IPS-20b (cell line): ENCODE data around the gene MAP3K8.

Experiments used
- H3K27ac ChIP-seq: one replicate; pipeline ENCODE4 v1.5.1; 2013; ENCODE audit warnings: low read length
- H3K27me3 ChIP-seq: 2 replicates; pipeline ENCODE4 v1.6.1; 2013; ENCODE audit warnings: mild to moderate bottlenecking, low read length, inconsistent platforms; ENCODE audit not compliant: insufficient read depth
- H3K36me3 ChIP-seq: 2 replicates; pipeline ENCODE4 v1.6.1; 2013; ENCODE audit warnings: low read depth, mild to moderate bottlenecking, inconsistent platforms, low read length, moderate library complexity; ENCODE audit not compliant: insufficient read depth
- H3K4me1 ChIP-seq: 2 replicates; pipeline ENCODE4 v1.6.1; 2013; ENCODE audit warnings: mild to moderate bottlenecking, control low read depth, inconsistent platforms, low read length, moderate library complexity; ENCODE audit not compliant: insufficient read depth
- H3K4me3 ChIP-seq: 2 replicates; pipeline ENCODE4 v1.5.1; 2013; ENCODE audit warnings: mild to moderate bottlenecking, low read length, inconsistent platforms
- H3K9ac ChIP-seq: 2 replicates; pipeline ENCODE4 v1.6.1; 2013; ENCODE audit warnings: low read depth, mild to moderate bottlenecking, inconsistent platforms, low read length, moderate library complexity
- H3K9me3 ChIP-seq: 2 replicates; pipeline ENCODE4 v1.6.1; 2013; ENCODE audit warnings: mild to moderate bottlenecking, low read depth, low read length, inconsistent platforms; ENCODE audit not compliant: insufficient read depth

MAP3K8 gene

DNA sequence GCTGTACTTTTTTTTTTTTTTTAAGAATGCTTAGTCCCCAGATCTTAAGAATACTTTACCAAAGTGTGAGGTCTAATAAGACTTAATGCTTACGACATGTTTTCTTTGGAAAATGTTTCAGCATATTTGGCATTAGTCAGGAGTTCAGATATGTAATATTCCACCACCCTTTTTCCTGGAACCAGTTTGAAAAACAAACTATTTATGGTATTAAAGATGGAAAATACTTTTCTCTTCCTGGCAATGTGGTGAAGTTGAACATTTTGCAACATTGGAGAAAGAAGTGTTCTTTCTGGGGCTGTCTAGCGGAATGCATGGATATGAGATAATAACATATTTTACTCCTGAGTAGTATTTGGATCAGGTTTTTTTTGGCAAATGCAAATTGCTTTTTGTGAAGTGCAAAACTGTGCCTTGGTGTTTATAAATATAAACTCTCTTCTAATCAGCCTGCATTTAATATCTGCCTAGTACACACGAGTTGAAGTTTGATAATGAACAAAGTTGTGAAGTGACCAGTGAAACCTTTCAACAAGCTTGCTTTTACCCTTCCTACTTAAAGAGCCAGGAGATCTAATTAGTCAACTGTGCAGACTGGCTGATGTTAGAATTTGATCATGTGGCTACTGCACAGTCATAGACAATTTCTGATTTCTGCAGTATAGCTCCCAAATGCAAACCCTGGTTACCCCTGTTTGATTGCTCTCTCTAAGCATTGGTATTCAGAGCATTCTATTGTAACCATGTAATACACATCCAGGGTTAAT lies 20.9 kb downstream of the MAP3K8 start:
- no peak overlapping the region for H3K27ac ChIP-seq
- H3K4me1 ChIP-seq: peaks cover 9% of the 10 kb centered on the region
- no peak overlapping the region for H3K4me3 ChIP-seq

DNA sequence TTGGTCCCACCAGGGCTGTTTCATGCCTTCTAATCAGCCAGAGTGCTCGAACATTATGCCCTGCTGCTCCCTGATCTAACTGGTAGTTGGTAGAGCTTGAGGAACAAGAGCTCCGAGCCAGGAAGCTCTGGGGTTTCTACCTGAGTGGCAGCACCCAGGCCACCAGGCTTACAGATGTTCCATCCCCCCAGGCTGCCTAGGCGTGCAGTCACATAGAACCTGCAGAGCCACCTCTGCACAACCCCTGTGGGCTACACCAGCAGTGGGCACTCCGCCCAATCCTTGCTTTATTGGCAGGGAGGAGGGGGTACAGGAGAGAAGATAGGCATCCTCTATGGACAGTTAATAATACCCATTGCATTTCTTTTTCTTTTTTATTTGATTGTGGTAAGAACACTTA lies 21.8 kb downstream of the MAP3K8 start:
- H3K9me3 ChIP-seq: no peaks in the 10 kb centered on the region
- no peaks in the 10 kb centered on the region for H3K27me3 ChIP-seq
- peaks cover 9% of the 10 kb centered on the region for H3K4me1 ChIP-seq
- no peak overlapping the region for H3K9ac ChIP-seq
- H3K36me3 ChIP-seq: peaks cover 25% of the 10 kb centered on the region
- no peak overlapping the region for H3K4me3 ChIP-seq
- H3K27ac ChIP-seq: no peak overlapping the region

More for the DNA sequence above, 20.9 kb downstream of the MAP3K8 start:
- Histone ChIP-seq H3K36me3 (peaks cover 25% of the 10 kb centered on the region), H3K9ac (no peak overlapping the region), H3K27me3 (no peaks in the 10 kb centered on the region), H3K9me3 (no peaks in the 10 kb centered on the region)

DNA sequence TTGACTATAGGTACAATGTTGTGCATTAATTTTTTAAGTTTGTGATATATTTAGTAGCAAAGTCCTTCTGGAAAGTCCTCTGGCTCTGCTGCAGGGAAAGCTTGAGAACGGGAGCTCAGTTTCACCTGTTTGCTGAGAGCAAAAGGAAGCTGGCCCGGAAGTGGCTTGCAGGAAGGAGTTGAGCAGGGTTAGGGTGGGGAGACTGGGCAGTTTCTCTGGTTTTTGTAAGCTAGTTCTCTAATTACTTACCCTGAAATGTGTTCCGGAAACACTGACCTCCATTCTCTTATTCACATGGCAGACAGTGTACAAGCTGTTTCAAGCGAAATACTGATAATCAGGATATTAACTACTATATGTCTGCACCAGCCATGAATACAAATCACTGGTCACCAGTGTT lies 22.3 kb downstream of the MAP3K8 start:
- H3K4me1 ChIP-seq: peaks cover 9% of the 10 kb centered on the region
- peaks cover 30% of the 10 kb centered on the region for H3K36me3 ChIP-seq
- H3K4me3 ChIP-seq: no peak overlapping the region
- no peak overlapping the region for H3K27ac ChIP-seq
- H3K9me3 ChIP-seq: no peaks in the 10 kb centered on the region
- no peaks in the 10 kb centered on the region for H3K27me3 ChIP-seq
- H3K9ac ChIP-seq: no peak overlapping the region

DNA sequence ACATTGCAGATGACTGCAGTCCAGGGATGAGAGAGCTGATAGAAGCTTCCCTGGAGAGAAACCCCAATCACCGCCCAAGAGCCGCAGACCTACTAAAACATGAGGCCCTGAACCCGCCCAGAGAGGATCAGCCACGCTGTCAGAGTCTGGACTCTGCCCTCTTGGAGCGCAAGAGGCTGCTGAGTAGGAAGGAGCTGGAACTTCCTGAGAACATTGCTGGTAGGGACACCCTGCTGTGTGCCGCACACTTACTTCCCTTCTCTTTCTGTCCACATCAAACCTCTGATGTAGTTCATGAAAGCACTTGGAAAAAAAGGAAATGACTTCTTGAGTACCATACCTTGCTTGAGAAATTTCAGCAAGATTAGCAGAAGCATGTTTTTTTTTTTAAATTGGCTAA lies 25.3 kb downstream of the MAP3K8 start:
- Histone ChIP-seq H3K27me3 (no peaks in the 10 kb centered on the region), H3K9me3 (no peaks in the 10 kb centered on the region), H3K9ac (no peak overlapping the region), H3K4me3 (no peak overlapping the region), H3K4me1 (peaks cover 9% of the 10 kb centered on the region), H3K27ac (no peak overlapping the region), H3K36me3 (peaks cover 31% of the 10 kb centered on the region)

- H3K36me3 ChIP-seq: peaks cover 31% of the 10 kb centered on the region
- H3K9ac ChIP-seq: no peak overlapping the region
- peaks cover 9% of the 10 kb centered on the region for H3K4me1 ChIP-seq
- H3K9me3 ChIP-seq: no peaks in the 10 kb centered on the region
- no peak overlapping the region for H3K27ac ChIP-seq
- no peak overlapping the region for H3K4me3 ChIP-seq
- H3K27me3 ChIP-seq: no peaks in the 10 kb centered on the region
Observed at GRCh38 chr10:30460121-30460520, 26.1 kb downstream of the MAP3K8 start.

DNA sequence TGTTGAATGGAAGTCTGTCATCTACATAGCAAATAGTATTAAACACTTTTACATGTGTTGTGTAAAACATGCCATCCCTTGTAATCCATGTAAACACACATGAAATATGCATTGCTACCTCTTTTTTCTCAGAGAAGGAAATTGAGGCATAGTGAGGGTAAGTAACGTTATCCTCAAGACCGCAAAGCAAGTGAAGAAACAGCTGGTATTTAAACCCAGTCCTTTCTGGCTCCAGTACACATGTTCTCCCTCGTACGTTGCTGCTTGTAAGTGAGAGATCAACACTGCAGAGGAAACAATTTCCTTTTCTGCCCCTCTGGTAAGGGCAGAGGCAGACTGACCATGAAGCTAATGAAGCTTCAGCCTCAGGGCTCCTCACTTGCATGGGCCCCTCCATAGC lies 28.5 kb downstream of the MAP3K8 start:
- peaks cover 4% of the 10 kb centered on the region; the same call in 1 of the 2 replicates for H3K4me1 ChIP-seq
- no peak overlapping the region for H3K27ac ChIP-seq
- H3K4me3 ChIP-seq: no peak overlapping the region
- H3K27me3 ChIP-seq: no peaks in the 10 kb centered on the region
- H3K9me3 ChIP-seq: no peaks in the 10 kb centered on the region
- H3K36me3 ChIP-seq: peaks cover 31% of the 10 kb centered on the region
- H3K9ac ChIP-seq: no peak overlapping the region

DNA sequence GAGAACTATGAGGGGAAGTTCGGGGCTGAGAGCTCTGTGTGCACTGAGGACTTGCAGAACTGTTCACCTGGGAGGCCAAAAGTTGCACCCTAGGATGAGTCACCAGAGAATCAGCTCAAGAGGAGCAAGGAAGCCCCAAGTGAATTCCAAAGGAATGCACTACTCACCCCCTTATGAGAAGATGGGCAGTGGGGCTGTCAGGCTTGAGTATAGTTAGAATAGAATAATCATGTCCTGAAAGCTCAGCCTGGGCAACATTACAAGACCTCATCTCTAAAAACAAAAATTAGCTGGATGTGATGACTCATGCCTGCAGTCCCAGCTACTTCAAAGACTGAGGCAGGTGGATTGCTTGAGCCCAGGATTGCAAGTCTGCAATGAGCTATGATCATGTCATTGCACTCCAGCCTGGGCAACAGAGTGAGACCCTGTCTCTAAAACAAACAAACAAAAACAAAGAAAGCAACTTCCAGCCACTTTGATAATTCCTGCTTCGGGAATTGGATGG lies 30.0 kb downstream of the MAP3K8 start:
- Histone ChIP-seq H3K4me3 (no peak overlapping the region), H3K27ac (no peak overlapping the region), H3K36me3 (peaks cover 22% of the 10 kb centered on the region), H3K9ac (no peak overlapping the region), H3K9me3 (no peaks in the 10 kb centered on the region), H3K27me3 (no peaks in the 10 kb centered on the region), H3K4me1 (no peaks in the 10 kb centered on the region)

- no peak overlapping the region for H3K27ac ChIP-seq
Observed at GRCh38 chr10:30464675-30465074, 30.7 kb downstream of the MAP3K8 start.

DNA sequence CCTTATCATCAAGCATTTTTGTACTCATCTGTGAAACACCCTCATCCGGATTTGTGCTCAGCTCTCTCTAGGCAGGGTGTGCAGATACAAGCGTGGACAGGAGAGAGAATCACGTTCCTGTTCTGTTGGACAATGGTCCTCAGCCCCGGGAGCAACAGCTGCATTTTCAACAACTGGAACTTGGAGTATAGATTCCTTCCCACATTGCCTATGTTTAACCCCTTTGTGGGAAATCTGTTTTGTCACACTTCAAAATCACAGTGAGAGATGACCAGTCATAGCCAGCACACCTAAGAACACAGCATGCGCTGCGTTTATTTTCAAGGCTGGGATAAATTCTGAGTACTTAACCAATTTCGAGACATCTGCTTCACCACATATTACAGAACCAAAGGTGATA lies 32.5 kb downstream of the MAP3K8 start:
- H3K4me1 ChIP-seq: no peaks in the 10 kb centered on the region
- no peaks in the 10 kb centered on the region for H3K27me3 ChIP-seq
- no peaks in the 10 kb centered on the region for H3K9me3 ChIP-seq
- no peak overlapping the region for H3K27ac ChIP-seq
- no peak overlapping the region for H3K4me3 ChIP-seq
- no peaks in the 10 kb centered on the region for H3K36me3 ChIP-seq
- H3K9ac ChIP-seq: no peak overlapping the region

More at GRCh38 chr10:30464675-30465074, 30.7 kb downstream of the MAP3K8 start:
- Histone ChIP-seq H3K4me1 (no peaks in the 10 kb centered on the region), H3K36me3 (peaks cover 15% of the 10 kb centered on the region), H3K9me3 (no peaks in the 10 kb centered on the region), H3K27me3 (no peaks in the 10 kb centered on the region), H3K4me3 (no peak overlapping the region), H3K9ac (no peak overlapping the region)

GRCh38 chr10:30467651-30468338 lies 33.8 kb downstream of the MAP3K8 start:
- H3K27ac ChIP-seq: no peak overlapping the region
- no peak overlapping the region for H3K9ac ChIP-seq

DNA sequence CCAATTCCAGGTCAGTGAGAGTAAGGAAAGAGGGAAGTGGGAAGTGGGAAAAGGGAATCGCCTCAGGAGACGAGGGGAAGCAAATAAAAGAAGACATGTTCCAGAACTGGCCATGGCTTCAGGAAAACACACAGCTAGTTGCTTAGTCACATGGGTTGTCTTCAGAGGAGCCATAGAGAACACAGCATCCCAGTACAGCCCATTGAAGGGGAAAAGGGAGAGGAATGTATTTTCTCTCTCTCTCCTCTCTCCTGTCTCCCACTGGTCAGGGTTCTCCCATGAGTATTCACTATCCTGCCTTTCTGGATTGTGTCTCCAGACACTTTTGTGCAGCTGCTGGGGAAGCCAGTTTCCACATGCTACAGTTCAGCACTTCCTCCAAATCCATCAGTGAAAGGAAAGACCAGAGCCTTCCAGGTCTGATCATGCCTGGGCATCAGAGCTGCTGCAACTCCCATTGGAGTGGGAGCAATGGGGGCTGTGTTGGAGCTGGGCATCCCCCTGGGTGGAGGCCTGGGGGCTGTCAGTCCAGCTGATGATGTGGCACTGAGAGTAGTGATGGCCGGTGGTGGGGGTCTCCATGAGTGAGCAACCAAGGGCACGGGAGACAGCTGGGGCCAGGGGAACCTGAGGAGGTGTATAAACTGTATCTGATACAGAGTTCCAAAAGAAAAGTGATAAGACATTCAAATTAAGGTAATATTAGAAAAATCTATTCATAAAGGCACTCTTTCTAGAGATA lies 38.6 kb downstream of the MAP3K8 start:
- H3K9me3 ChIP-seq: no peaks in the 10 kb centered on the region
- H3K27me3 ChIP-seq: no peaks in the 10 kb centered on the region
- no peak overlapping the region for H3K9ac ChIP-seq
- no peaks in the 10 kb centered on the region for H3K4me1 ChIP-seq
- no peak overlapping the region for H3K27ac ChIP-seq
- H3K36me3 ChIP-seq: no peaks in the 10 kb centered on the region
- H3K4me3 ChIP-seq: no peak overlapping the region

More at GRCh38 chr10:30467651-30468338, 33.8 kb downstream of the MAP3K8 start:
- H3K36me3 ChIP-seq: no peaks in the 10 kb centered on the region
- H3K9me3 ChIP-seq: no peaks in the 10 kb centered on the region
- no peaks in the 10 kb centered on the region for H3K4me1 ChIP-seq
- no peak overlapping the region for H3K4me3 ChIP-seq
- no peaks in the 10 kb centered on the region for H3K27me3 ChIP-seq
